Mesenchymal stem cell (in vitro differentiated cells and primary cell): Measurements from ENCODE around the gene INPP5D.

ENCODE experiments used
- DNase-seq: peaks from one replicate; pipeline ENCODE4 v3.0.0-alpha.2; 2013
- H2AFZ ChIP-seq: one replicate; pipeline ENCODE4 v1.6.1; 2013; ENCODE audit warnings: low read depth, mild to moderate bottlenecking, control low read depth, inconsistent platforms, low read length, moderate library complexity
- H2AK5ac ChIP-seq: 2 replicates; pipeline ENCODE4 v1.6.1; 2013; ENCODE audit warnings: low read length, moderate library complexity, mild to moderate bottlenecking, inconsistent platforms; ENCODE audit not compliant: severe bottlenecking
- H2BK120ac ChIP-seq: one replicate; pipeline ENCODE4 v1.6.1; 2013; ENCODE audit warnings: low read depth, mild to moderate bottlenecking, inconsistent platforms, low read length, moderate library complexity
- H2BK12ac ChIP-seq, 2 experiments: one replicate each; pipeline ENCODE4 v1.6.1; 2013; ENCODE audit warnings: inconsistent platforms in 2 of 2, low read length in 2 of 2, mild to moderate bottlenecking in 2 of 2, moderate library complexity in 2 of 2, control low read depth in 1 of 2
- H2BK15ac ChIP-seq: one replicate; pipeline ENCODE4 v1.6.1; 2013; ENCODE audit warnings: mild to moderate bottlenecking, low read depth, inconsistent platforms; ENCODE audit not compliant: poor library complexity, severe bottlenecking
- H2BK5ac ChIP-seq: 2 replicates; pipeline ENCODE4 v1.6.1; 2013; ENCODE audit warnings: low read depth, mild to moderate bottlenecking, low read length, control low read depth, inconsistent platforms; ENCODE audit not compliant: poor library complexity, severe bottlenecking
- H3K14ac ChIP-seq, 2 experiments: one replicate each; pipeline ENCODE4 v1.6.1; 2013; ENCODE audit warnings: inconsistent platforms in 2 of 2, low read length in 2 of 2, control low read depth in 1 of 2, mild to moderate bottlenecking in 1 of 2, moderate library complexity in 1 of 2
- H3K18ac ChIP-seq, 2 experiments: one replicate each; pipeline ENCODE4 v1.6.1; 2013; ENCODE audit warnings: inconsistent platforms in 2 of 2, low read length in 2 of 2, control low read depth in 1 of 2, low read depth in 1 of 2, mild to moderate bottlenecking in 1 of 2
- H3K23ac ChIP-seq, 2 experiments: one replicate each; pipeline ENCODE4 v1.6.1; 2013; ENCODE audit warnings: inconsistent platforms in 2 of 2, low read length in 2 of 2, mild to moderate bottlenecking in 2 of 2, moderate library complexity in 2 of 2, control low read depth in 1 of 2
- H3K27ac ChIP-seq: 2 replicates; pipeline ENCODE4 v1.5.1; 2013; ENCODE audit warnings: mild to moderate bottlenecking, moderate library complexity, low read length, control low read depth, inconsistent platforms; ENCODE audit not compliant: poor library complexity, severe bottlenecking
- H3K27me3 ChIP-seq, 2 experiments: 2 replicates each; pipeline versions ENCODE4 v1.6.1 to v1.7.0; 2013; ENCODE audit warnings: low read length in 2 of 2, mild to moderate bottlenecking in 2 of 2, moderate library complexity in 2 of 2, control low read depth in 1 of 2, inconsistent platforms in 1 of 2; ENCODE audit not compliant: control insufficient read depth in 1 of 2, insufficient read depth in 1 of 2
- H3K36me3 ChIP-seq, 2 experiments: 2 replicates each; pipeline versions ENCODE4 v1.6.1 to v1.7.0; 2013; ENCODE audit warnings: low read length in 2 of 2, control low read depth in 1 of 2, inconsistent platforms in 1 of 2, low read depth in 1 of 2, mild to moderate bottlenecking in 1 of 2; ENCODE audit not compliant: insufficient read depth in 2 of 2, control insufficient read depth in 1 of 2
- H3K4ac ChIP-seq, 2 experiments: one replicate each; pipeline ENCODE4 v1.6.1; 2013; ENCODE audit warnings: inconsistent platforms in 2 of 2, low read length in 2 of 2, mild to moderate bottlenecking in 2 of 2, moderate library complexity in 2 of 2, control low read depth in 1 of 2, low read depth in 1 of 2
- H3K4me1 ChIP-seq: 2 replicates; pipeline ENCODE4 v1.6.1; 2013; ENCODE audit warnings: low read depth, low read length, control low read depth; ENCODE audit not compliant: control insufficient read depth, insufficient read depth
- H3K4me2 ChIP-seq: 2 replicates; pipeline ENCODE4 v1.6.1; 2013; ENCODE audit warnings: low read length, mild to moderate bottlenecking, inconsistent platforms; ENCODE audit not compliant: poor library complexity, severe bottlenecking
- H3K4me3 ChIP-seq, 2 experiments: 2 replicates each; pipeline versions ENCODE4 v1.5.1 to v1.7.0; 2013; ENCODE audit warnings: low read length in 2 of 2, mild to moderate bottlenecking in 2 of 2, control low read depth in 1 of 2, low read depth in 1 of 2; ENCODE audit not compliant: insufficient read depth in 1 of 2
- H3K79me1 ChIP-seq: replicated peaks from 2 replicates; pipeline ENCODE4 v1.6.1; 2013; ENCODE audit warnings: mild to moderate bottlenecking, control low read depth, low read length, inconsistent platforms; ENCODE audit not compliant: poor library complexity, severe bottlenecking
- H3K9ac ChIP-seq: 2 replicates; pipeline ENCODE4 v1.7.0; 2013; ENCODE audit warnings: mild to moderate bottlenecking, low read length, moderate library complexity
- H3K9me3 ChIP-seq: 2 replicates; pipeline ENCODE4 v1.7.0; 2013; ENCODE audit warnings: mild to moderate bottlenecking, low read length; ENCODE audit not compliant: control insufficient read depth
- H4K8ac ChIP-seq: one replicate; pipeline ENCODE4 v1.6.1; 2013; ENCODE audit warnings: inconsistent platforms, mild to moderate bottlenecking, low read length, moderate library complexity
- H4K91ac ChIP-seq: one replicate; pipeline ENCODE4 v1.6.1; 2013; ENCODE audit warnings: mild to moderate bottlenecking, low read length, inconsistent platforms
- WGBS: methylation state at CpG from one replicate; pipeline ENCODE4 v1.1.7; 2013; ENCODE audit warnings: mixed read lengths; 5-methylcytosine and 5-hydroxymethylcytosine counted together

INPP5D gene

GRCh38 chr2:233093721-233094120 lies 33.6 kb downstream of the INPP5D start:
- H3K79me1 ChIP-seq = no peaks in the 10 kb centered on the region
- H3K4me2 ChIP-seq = no peak overlapping the region
- no peak overlapping the region for H3K9ac ChIP-seq
- no peak overlapping the region for H2AFZ ChIP-seq
- H2BK12ac ChIP-seq = no peak overlapping the region
- H3K27me3 ChIP-seq = peaks cover 28 to 32% of the 10 kb centered on the region in 2 experiments
- no peak overlapping the region for H3K14ac ChIP-seq
- no peak for DNase-seq
- no peak overlapping the region for H3K4ac ChIP-seq
- no peak overlapping the region for H4K8ac ChIP-seq
- H3K18ac ChIP-seq = no peak overlapping the region
- no peaks in the 10 kb centered on the region for H3K9me3 ChIP-seq
- no peaks in the 10 kb centered on the region for H3K36me3 ChIP-seq
- H3K23ac ChIP-seq = no peak overlapping the region
- H2BK15ac ChIP-seq = no peak overlapping the region
- H3K4me1 ChIP-seq = no peaks in the 10 kb centered on the region
- no peak overlapping the region for H3K4me3 ChIP-seq
- no peak overlapping the region for H2AK5ac ChIP-seq
- H2BK5ac ChIP-seq = no peak overlapping the region
- H2BK120ac ChIP-seq = no peak overlapping the region
- H3K27ac ChIP-seq = no peak overlapping the region
- 53% methylated on average over 3 of the region's 4 CpGs for WGBS
- peak overlapping the region; percentile 41 for H4K91ac ChIP-seq

GRCh38 chr2:233094614-233095013 lies 34.5 kb downstream of the INPP5D start:
- Histone ChIP-seq H3K14ac (no peak overlapping the region), H2BK5ac (no peak overlapping the region), H3K79me1 (no peaks in the 10 kb centered on the region), H3K4ac (no peak overlapping the region), H3K36me3 (no peaks in the 10 kb centered on the region), H3K23ac (no peak overlapping the region), H2AFZ (no peak overlapping the region), H2AK5ac (no peak overlapping the region), H3K18ac (no peak overlapping the region), H3K9me3 (no peaks in the 10 kb centered on the region), H2BK120ac (no peak overlapping the region), H3K4me2 (no peak overlapping the region), H3K4me1 (no peaks in the 10 kb centered on the region), H2BK15ac (no peak overlapping the region), H4K8ac (no peak overlapping the region), H3K9ac (no peak overlapping the region), H3K27me3 (peaks cover 25 to 27% of the 10 kb centered on the region in 2 experiments), H2BK12ac (no peak overlapping the region), H4K91ac (peak overlapping the region; percentile 34), H3K4me3 (no peak overlapping the region), H3K27ac (no peak overlapping the region)
- DNase-seq = no peak
- 49% methylated on average over 6 of the region's 6 CpGs for WGBS

GRCh38 chr2:233096006-233096405 lies 35.9 kb downstream of the INPP5D start:
- no peak overlapping the region for H4K8ac ChIP-seq
- H4K91ac ChIP-seq = no peak overlapping the region
- H3K27ac ChIP-seq = no peak overlapping the region
- no peak overlapping the region for H3K18ac ChIP-seq
- no peaks in the 10 kb centered on the region for H3K36me3 ChIP-seq
- no peak overlapping the region for H2BK15ac ChIP-seq
- WGBS = 94% methylated on average over 6 of the region's 6 CpGs
- H3K9ac ChIP-seq = no peak overlapping the region
- H3K4me2 ChIP-seq = no peak overlapping the region
- H3K4me1 ChIP-seq = no peaks in the 10 kb centered on the region
- no peaks in the 10 kb centered on the region for H3K79me1 ChIP-seq
- H3K23ac ChIP-seq = no peak overlapping the region
- no peak overlapping the region for H3K4me3 ChIP-seq
- no peak overlapping the region for H2BK120ac ChIP-seq
- H3K14ac ChIP-seq = no peak overlapping the region
- H3K4ac ChIP-seq = no peak overlapping the region
- H2AK5ac ChIP-seq = no peak overlapping the region
- no peak overlapping the region for H2BK5ac ChIP-seq
- no peak overlapping the region for H2AFZ ChIP-seq
- DNase-seq = no peak
- H2BK12ac ChIP-seq = no peak overlapping the region
- H3K9me3 ChIP-seq = no peaks in the 10 kb centered on the region
- peaks cover 21 to 22% of the 10 kb centered on the region in 2 experiments for H3K27me3 ChIP-seq

GRCh38 chr2:233098618-233099017 lies 38.5 kb downstream of the INPP5D start:
- DNase-seq = no peak
- WGBS = 69% methylated on average over 9 of the region's 11 CpGs
- H4K8ac ChIP-seq = no peak overlapping the region
- peaks cover 6 to 21% of the 10 kb centered on the region in 2 experiments for H3K27me3 ChIP-seq
- no peak overlapping the region for H2AK5ac ChIP-seq
- H2BK15ac ChIP-seq = no peak overlapping the region
- H3K14ac ChIP-seq = no peak overlapping the region
- H2BK120ac ChIP-seq = no peak overlapping the region
- H3K27ac ChIP-seq = no peak overlapping the region
- H4K91ac ChIP-seq = no peak overlapping the region
- no peak overlapping the region for H3K4me3 ChIP-seq
- H3K18ac ChIP-seq = no peak overlapping the region
- H3K23ac ChIP-seq = no peak overlapping the region
- H3K36me3 ChIP-seq = no peaks in the 10 kb centered on the region
- no peak overlapping the region for H3K4me2 ChIP-seq
- H2BK5ac ChIP-seq = no peak overlapping the region
- H3K79me1 ChIP-seq = no peaks in the 10 kb centered on the region
- no peak overlapping the region for H3K4ac ChIP-seq
- H2AFZ ChIP-seq = no peak overlapping the region
- no peaks in the 10 kb centered on the region for H3K4me1 ChIP-seq
- no peak overlapping the region for H2BK12ac ChIP-seq
- no peaks in the 10 kb centered on the region for H3K9me3 ChIP-seq
- no peak overlapping the region for H3K9ac ChIP-seq
